ENCODE measurements around the gene HMCN1.

DNA sequence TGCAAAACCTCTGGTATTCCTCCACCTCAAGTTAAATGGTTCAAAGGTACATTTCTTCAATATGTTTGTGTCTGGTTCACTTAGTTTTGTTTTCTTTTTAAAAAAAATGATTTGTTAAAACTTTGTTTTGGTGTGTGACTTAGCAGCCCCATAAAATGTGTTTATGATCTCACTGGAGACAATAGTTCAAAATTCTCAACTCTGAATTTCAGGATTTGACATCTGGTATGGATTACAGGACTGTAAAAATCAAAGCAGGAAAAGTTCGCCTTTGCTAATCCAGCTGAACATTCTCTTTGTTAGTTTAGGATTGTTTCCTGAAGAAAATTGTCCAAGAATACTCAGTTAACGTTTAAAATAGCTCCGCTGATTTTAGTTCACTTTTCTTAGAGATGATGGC is 231.7 kb downstream of the HMCN1 start:
- TF ChIP-seq, protein P1, sequence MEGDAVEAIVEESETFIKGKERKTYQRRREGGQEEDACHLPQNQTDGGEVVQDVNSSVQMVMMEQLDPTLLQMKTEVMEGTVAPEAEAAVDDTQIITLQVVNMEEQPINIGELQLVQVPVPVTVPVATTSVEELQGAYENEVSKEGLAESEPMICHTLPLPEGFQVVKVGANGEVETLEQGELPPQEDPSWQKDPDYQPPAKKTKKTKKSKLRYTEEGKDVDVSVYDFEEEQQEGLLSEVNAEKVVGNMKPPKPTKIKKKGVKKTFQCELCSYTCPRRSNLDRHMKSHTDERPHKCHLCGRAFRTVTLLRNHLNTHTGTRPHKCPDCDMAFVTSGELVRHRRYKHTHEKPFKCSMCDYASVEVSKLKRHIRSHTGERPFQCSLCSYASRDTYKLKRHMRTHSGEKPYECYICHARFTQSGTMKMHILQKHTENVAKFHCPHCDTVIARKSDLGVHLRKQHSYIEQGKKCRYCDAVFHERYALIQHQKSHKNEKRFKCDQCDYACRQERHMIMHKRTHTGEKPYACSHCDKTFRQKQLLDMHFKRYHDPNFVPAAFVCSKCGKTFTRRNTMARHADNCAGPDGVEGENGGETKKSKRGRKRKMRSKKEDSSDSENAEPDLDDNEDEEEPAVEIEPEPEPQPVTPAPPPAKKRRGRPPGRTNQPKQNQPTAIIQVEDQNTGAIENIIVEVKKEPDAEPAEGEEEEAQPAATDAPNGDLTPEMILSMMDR (IDR thresholded peaks at IDR 0.05; ENCODE audit: poor library complexity, severe bottlenecking): no peak
- no peak for TF ChIP-seq POLR2AphosphoS5 (IDR thresholded peaks at IDR 0.05)
- no peak for TF ChIP-seq EZH2 (IDR thresholded peaks at IDR 0.05; ENCODE audit: borderline replicate concordance, insufficient read depth, low read length, poor library complexity, severe bottlenecking)
- no peak for TF ChIP-seq RAD21 (conservative IDR thresholded peaks at IDR 0.05)
- no peak for TF ChIP-seq MXI1 (conservative IDR thresholded peaks at IDR 0.05; ENCODE audit: poor library complexity, severe bottlenecking)
- TF ChIP-seq TAF1 (IDR thresholded peaks at IDR 0.05; ENCODE audit: low read depth): no peak
- TF ChIP-seq SMC3 (conservative IDR thresholded peaks at IDR 0.05; ENCODE audit: poor library complexity): no peak
